ENCODE measurements around the gene MRGPRD.
A peak's percentile ranks its signal among the peaks of the same experiment; 100 is the strongest.

The MRGPRD gene

GRCh38 chr11:68956142-68956541 is 24.6 kb downstream of the MRGPRD start:
- Histone ChIP-seq H3K23ac (ENCODE audit: low read length in 2 of 2) (no peak overlapping the region), H3K18ac (ENCODE audit: low read depth in 1 of 2, low read length in 2 of 2) (no peak overlapping the region), H3K4me3 (ENCODE audit: insufficient read depth in 1 of 2, low read depth in 1 of 2, low read length in 2 of 2) (no peak overlapping the region), H3K79me1 (replicated peaks; ENCODE audit: low read length, poor library complexity, severe bottlenecking) (no peaks in the 10 kb centered on the region), H2BK15ac (ENCODE audit: low read depth, poor library complexity, severe bottlenecking) (no peak overlapping the region), H2AFZ (ENCODE audit: low read depth, low read length) (no peak overlapping the region), H3K4ac (ENCODE audit: low read depth in 1 of 2, low read length in 2 of 2) (no peak overlapping the region), H2BK120ac (ENCODE audit: low read depth, low read length) (no peak overlapping the region), H2BK5ac (ENCODE audit: low read depth, low read length, poor library complexity, severe bottlenecking) (no peak overlapping the region), H3K9me3 (ENCODE audit: control insufficient read depth, low read length) (no peaks in the 10 kb centered on the region), H3K36me3 (ENCODE audit: control insufficient read depth in 1 of 2, insufficient read depth in 2 of 2, low read depth in 1 of 2, low read length in 2 of 2) (no peaks in the 10 kb centered on the region), H3K9ac (ENCODE audit: low read length) (no peak overlapping the region), H2AK5ac (ENCODE audit: low read length, severe bottlenecking) (no peak overlapping the region), H3K14ac (ENCODE audit: low read length in 2 of 2) (peak overlapping the region in 1 of 2 experiments; percentile 33), H3K27me3 (ENCODE audit: control insufficient read depth in 1 of 2, insufficient read depth in 1 of 2, low read length in 2 of 2) (peaks cover 10 to 16% of the 10 kb centered on the region in 2 experiments), H3K27ac (ENCODE audit: low read length, poor library complexity, severe bottlenecking) (no peak overlapping the region), H3K4me2 (ENCODE audit: low read length, poor library complexity, severe bottlenecking) (no peak overlapping the region), H2BK12ac (ENCODE audit: low read length in 2 of 2) (no peak overlapping the region), H4K91ac (ENCODE audit: low read length) (no peak overlapping the region), H3K4me1 (ENCODE audit: control insufficient read depth, insufficient read depth, low read depth, low read length) (peaks cover 5% of the 10 kb centered on the region), H4K8ac (ENCODE audit: low read length) (no peak overlapping the region)
- DNase-seq, result no peak
- 43% methylated on average over 6 of the region's 12 CpGs for WGBS

GRCh38 chr11:68955607-68955958 is 25.2 kb downstream of the MRGPRD start:
- no peaks in the 10 kb centered on the region for H3K36me3 ChIP-seq (ENCODE audit: control insufficient read depth in 1 of 2, insufficient read depth in 2 of 2, low read depth in 1 of 2, low read length in 2 of 2)
- H3K18ac ChIP-seq (ENCODE audit: low read depth in 1 of 2, low read length in 2 of 2), result no peak overlapping the region
- no peak overlapping the region for H3K9ac ChIP-seq (ENCODE audit: low read length)
- no peak for DNase-seq
- H2AK5ac ChIP-seq (ENCODE audit: low read length, severe bottlenecking), result no peak overlapping the region
- no peak overlapping the region for H3K4me3 ChIP-seq (ENCODE audit: insufficient read depth in 1 of 2, low read depth in 1 of 2, low read length in 2 of 2)
- H2BK5ac ChIP-seq (ENCODE audit: low read depth, low read length, poor library complexity, severe bottlenecking), result no peak overlapping the region
- no peak overlapping the region for H4K91ac ChIP-seq (ENCODE audit: low read length)
- H3K4me2 ChIP-seq (ENCODE audit: low read length, poor library complexity, severe bottlenecking), result no peak overlapping the region
- no peak overlapping the region for H3K27ac ChIP-seq (ENCODE audit: low read length, poor library complexity, severe bottlenecking)
- H3K27me3 ChIP-seq (ENCODE audit: control insufficient read depth in 1 of 2, insufficient read depth in 1 of 2, low read length in 2 of 2), result peaks cover 10 to 13% of the 10 kb centered on the region in 2 experiments
- H3K14ac ChIP-seq (ENCODE audit: low read length in 2 of 2), result no peak overlapping the region
- H3K4ac ChIP-seq (ENCODE audit: low read depth in 1 of 2, low read length in 2 of 2), result no peak overlapping the region
- no peak overlapping the region for H2AFZ ChIP-seq (ENCODE audit: low read depth, low read length)
- no peaks in the 10 kb centered on the region for H3K9me3 ChIP-seq (ENCODE audit: control insufficient read depth, low read length)
- no peak overlapping the region for H2BK12ac ChIP-seq (ENCODE audit: low read length in 2 of 2)
- no peaks in the 10 kb centered on the region for H3K79me1 ChIP-seq (replicated peaks; ENCODE audit: low read length, poor library complexity, severe bottlenecking)
- H2BK120ac ChIP-seq (ENCODE audit: low read depth, low read length), result no peak overlapping the region
- H4K8ac ChIP-seq (ENCODE audit: low read length), result peak overlapping the region; percentile 32
- H3K23ac ChIP-seq (ENCODE audit: low read length in 2 of 2), result no peak overlapping the region
- 75% methylated on average over 3 of the region's 5 CpGs for WGBS
- H2BK15ac ChIP-seq (ENCODE audit: low read depth, poor library complexity, severe bottlenecking), result no peak overlapping the region
- H3K4me1 ChIP-seq (ENCODE audit: control insufficient read depth, insufficient read depth, low read depth, low read length), result peaks cover 6% of the 10 kb centered on the region

- H3K14ac ChIP-seq (ENCODE audit: low read length in 2 of 2), result no peak overlapping the region
- no peak for DNase-seq
- no peak overlapping the region for H2AK5ac ChIP-seq (ENCODE audit: low read length, severe bottlenecking)
- H3K4me1 ChIP-seq (ENCODE audit: control insufficient read depth, insufficient read depth, low read depth, low read length), result peaks cover 6% of the 10 kb centered on the region
- H3K4me2 ChIP-seq (ENCODE audit: low read length, poor library complexity, severe bottlenecking), result no peak overlapping the region
- no peaks in the 10 kb centered on the region for H3K79me1 ChIP-seq (replicated peaks; ENCODE audit: low read length, poor library complexity, severe bottlenecking)
- H3K9me3 ChIP-seq (ENCODE audit: control insufficient read depth, low read length), result no peaks in the 10 kb centered on the region
- 74% methylated on average over 29 of the region's 30 CpGs for WGBS
- H3K27me3 ChIP-seq (ENCODE audit: control insufficient read depth in 1 of 2, insufficient read depth in 1 of 2, low read length in 2 of 2), result peaks cover 11 to 13% of the 10 kb centered on the region in 2 experiments
- no peak overlapping the region for H2BK12ac ChIP-seq (ENCODE audit: low read length in 2 of 2)
- no peak overlapping the region for H4K91ac ChIP-seq (ENCODE audit: low read length)
- no peak overlapping the region for H2AFZ ChIP-seq (ENCODE audit: low read depth, low read length)
- no peak overlapping the region for H3K4ac ChIP-seq (ENCODE audit: low read depth in 1 of 2, low read length in 2 of 2)
- no peak overlapping the region for H2BK120ac ChIP-seq (ENCODE audit: low read depth, low read length)
- no peaks in the 10 kb centered on the region for H3K36me3 ChIP-seq (ENCODE audit: control insufficient read depth in 1 of 2, insufficient read depth in 2 of 2, low read depth in 1 of 2, low read length in 2 of 2)
- no peak overlapping the region for H2BK5ac ChIP-seq (ENCODE audit: low read depth, low read length, poor library complexity, severe bottlenecking)
- no peak overlapping the region for H3K23ac ChIP-seq (ENCODE audit: low read length in 2 of 2)
- H3K9ac ChIP-seq (ENCODE audit: low read length), result peak overlapping the region; percentile 5
- H3K27ac ChIP-seq (ENCODE audit: low read length, poor library complexity, severe bottlenecking), result no peak overlapping the region
- no peak overlapping the region for H3K18ac ChIP-seq (ENCODE audit: low read depth in 1 of 2, low read length in 2 of 2)
- H2BK15ac ChIP-seq (ENCODE audit: low read depth, poor library complexity, severe bottlenecking), result no peak overlapping the region
- peak overlapping the region; percentile 32 for H4K8ac ChIP-seq (ENCODE audit: low read length)
- no peak overlapping the region for H3K4me3 ChIP-seq (ENCODE audit: insufficient read depth in 1 of 2, low read depth in 1 of 2, low read length in 2 of 2)
Observed at GRCh38 chr11:68954836-68955606, 25.8 kb downstream of the MRGPRD start.

- H3K27me3 ChIP-seq (ENCODE audit: control insufficient read depth in 1 of 2, insufficient read depth in 1 of 2, low read length in 2 of 2), result peaks cover 0 to 11% of the 10 kb centered on the region in 2 experiments
- H3K4me2 ChIP-seq (ENCODE audit: low read length, poor library complexity, severe bottlenecking), result no peak overlapping the region
- no peaks in the 10 kb centered on the region for H3K36me3 ChIP-seq (ENCODE audit: control insufficient read depth in 1 of 2, insufficient read depth in 2 of 2, low read depth in 1 of 2, low read length in 2 of 2)
- no peak overlapping the region for H3K4ac ChIP-seq (ENCODE audit: low read depth in 1 of 2, low read length in 2 of 2)
- no peaks in the 10 kb centered on the region for H3K9me3 ChIP-seq (ENCODE audit: control insufficient read depth, low read length)
- peaks cover 7% of the 10 kb centered on the region for H3K4me1 ChIP-seq (ENCODE audit: control insufficient read depth, insufficient read depth, low read depth, low read length)
- H4K8ac ChIP-seq (ENCODE audit: low read length), result no peak overlapping the region
- H3K4me3 ChIP-seq (ENCODE audit: insufficient read depth in 1 of 2, low read depth in 1 of 2, low read length in 2 of 2), result no peak overlapping the region
- H2BK5ac ChIP-seq (ENCODE audit: low read depth, low read length, poor library complexity, severe bottlenecking), result no peak overlapping the region
- no peak overlapping the region for H3K23ac ChIP-seq (ENCODE audit: low read length in 2 of 2)
- peak overlapping the region in 1 of 2 experiments; percentile 2 for H3K14ac ChIP-seq (ENCODE audit: low read length in 2 of 2)
- H2BK12ac ChIP-seq (ENCODE audit: low read length in 2 of 2), result no peak overlapping the region
- DNase-seq, result no peak
- no peak overlapping the region for H2AK5ac ChIP-seq (ENCODE audit: low read length, severe bottlenecking)
- H2AFZ ChIP-seq (ENCODE audit: low read depth, low read length), result no peak overlapping the region
- no peak overlapping the region for H3K27ac ChIP-seq (ENCODE audit: low read length, poor library complexity, severe bottlenecking)
- no peaks in the 10 kb centered on the region for H3K79me1 ChIP-seq (replicated peaks; ENCODE audit: low read length, poor library complexity, severe bottlenecking)
- 70% methylated on average over 9 of the region's 9 CpGs for WGBS
- no peak overlapping the region for H3K18ac ChIP-seq (ENCODE audit: low read depth in 1 of 2, low read length in 2 of 2)
- H3K9ac ChIP-seq (ENCODE audit: low read length), result no peak overlapping the region
- H2BK15ac ChIP-seq (ENCODE audit: low read depth, poor library complexity, severe bottlenecking), result no peak overlapping the region
- no peak overlapping the region for H2BK120ac ChIP-seq (ENCODE audit: low read depth, low read length)
- H4K91ac ChIP-seq (ENCODE audit: low read length), result no peak overlapping the region
Observed at GRCh38 chr11:68950762-68951161, 30.0 kb downstream of the MRGPRD start.
